IMR-90 (cell line): ENCODE data around the gene CPXM2. TPM values are rescaled to one million over a fixed set of nuclear protein-coding genes. Genes with fewer than 3 reads are reported as not detected.

ENCODE experiments used
- ATAC-seq: fragments of 200-7000 bp; cut with Tn5 transposase; 2 replicates; pipeline ENCODE4 v1.9.1; 2020; ENCODE audit warnings: low read depth, mild to moderate bottlenecking, moderate library complexity
- BruUV-seq: library from RNA; stranded (reverse); fragments of 400-500 nt; replicated peaks from 2 replicates; lab custom pipeline; 2021; lab: Mats Ljungman, UMichigan
- CTCF ChIA-PET: fragments of 300-600 bp; formaldehyde crosslinking; extraction: SDS; loops from one replicate; lab custom pipeline; 2021; ENCODE audit warnings: antibody characterized with exemption; lab: Yijun Ruan, JAX
- POLR2A ChIA-PET: fragments of 300-600 bp; sonication (Branson Sonifier 250); formaldehyde crosslinking; loops from one replicate; lab custom pipeline; 2022; ENCODE audit warnings: antibody characterized with exemption; ENCODE audit not compliant: unreplicated experiment; lab: Charles Lee
- DNase-seq: peaks from one replicate; pipeline ENCODE4 v3.0.0; 2013
- H2AFZ ChIP-seq: replicated peaks from 2 replicates; pipeline ENCODE3; 2013; ENCODE audit warnings: low read length, mild to moderate bottlenecking; ENCODE audit not compliant: poor library complexity
- H2AK5ac ChIP-seq: 2 replicates; pipeline ENCODE4 v1.6.1; 2013; ENCODE audit warnings: low read depth, low read length, inconsistent platforms
- H2AK9ac ChIP-seq: replicated peaks from 2 replicates; pipeline ENCODE3; 2013; ENCODE audit warnings: mild to moderate bottlenecking, low read depth, low read length, moderate library complexity; ENCODE audit not compliant: poor library complexity
- H2BK120ac ChIP-seq: 2 replicates; pipeline ENCODE4 v1.6.1; 2013; ENCODE audit warnings: low read depth, low read length, inconsistent platforms
- H2BK15ac ChIP-seq: 3 replicates; pipeline ENCODE4 v1.6.1; 2013; ENCODE audit warnings: low read depth, low read length, inconsistent platforms
- H2BK20ac ChIP-seq: 2 replicates; pipeline ENCODE4 v1.6.1; 2013; ENCODE audit warnings: low read depth, mild to moderate bottlenecking, inconsistent platforms, low read length, moderate library complexity
- H2BK5ac ChIP-seq: 2 replicates; pipeline ENCODE4 v1.6.1; 2013; ENCODE audit warnings: mild to moderate bottlenecking, low read depth, low read length, inconsistent platforms; ENCODE audit not compliant: poor library complexity, severe bottlenecking
- H3K14ac ChIP-seq: replicated peaks from 2 replicates; pipeline ENCODE4 v1.6.1; 2013; ENCODE audit warnings: low read depth, low read length, inconsistent platforms
- H3K18ac ChIP-seq: 2 replicates; pipeline ENCODE4 v1.6.1; 2013; ENCODE audit warnings: low read depth, low read length, control low read depth
- H3K23ac ChIP-seq: 2 replicates; pipeline ENCODE4 v1.6.1; 2013; ENCODE audit warnings: low read depth, low read length, inconsistent platforms
- H3K27ac ChIP-seq: 2 replicates; pipeline ENCODE4 v1.5.1; 2013; ENCODE audit warnings: mild to moderate bottlenecking, control low read depth, low read length; ENCODE audit not compliant: insufficient read depth
- H3K27me3 ChIP-seq: 2 replicates; pipeline ENCODE4 v1.6.1; 2013; ENCODE audit warnings: low read length; ENCODE audit not compliant: control insufficient read depth, insufficient read depth
- H3K36me3 ChIP-seq: 2 replicates; pipeline ENCODE4 v1.6.1; 2013; ENCODE audit warnings: low read length, mixed read lengths; ENCODE audit not compliant: control insufficient read depth, insufficient read depth
- H3K4ac ChIP-seq: 2 replicates; pipeline ENCODE4 v1.6.1; 2013; ENCODE audit warnings: low read depth, low read length, inconsistent platforms
- H3K4me1 ChIP-seq: 2 replicates; pipeline ENCODE4 v1.6.1; 2013; ENCODE audit warnings: low read length, mixed read lengths; ENCODE audit not compliant: control insufficient read depth, insufficient read depth
- H3K4me2 ChIP-seq: 2 replicates; pipeline ENCODE4 v1.6.1; 2013; ENCODE audit warnings: low read depth, mild to moderate bottlenecking, control low read depth, low read length, moderate library complexity
- H3K4me3 ChIP-seq: 2 replicates; pipeline ENCODE4 v1.5.1; 2013; ENCODE audit warnings: low read depth, mild to moderate bottlenecking, control low read depth, low read length, moderate library complexity; ENCODE audit not compliant: insufficient read depth
- H3K56ac ChIP-seq: 2 replicates; pipeline ENCODE4 v1.6.1; 2013; ENCODE audit warnings: low read length, inconsistent platforms; ENCODE audit not compliant: insufficient read depth; ENCODE audit errors: extremely low read depth
- H3K79me1 ChIP-seq, 2 experiments: 2 replicates each; pipeline ENCODE4 v1.6.1; 2013; ENCODE audit warnings: low read length in 2 of 2, inconsistent platforms in 1 of 2, low read depth in 1 of 2
- H3K9ac ChIP-seq: 2 replicates; pipeline ENCODE4 v1.6.1; 2013; ENCODE audit warnings: low read depth, low read length, control low read depth
- H3K9me1 ChIP-seq: 2 replicates; pipeline ENCODE4 v1.6.1; 2013; ENCODE audit warnings: low read length, inconsistent platforms; ENCODE audit not compliant: insufficient read depth
- H3K9me3 ChIP-seq: 2 replicates; pipeline ENCODE4 v1.6.1; 2013; ENCODE audit warnings: low read length; ENCODE audit not compliant: control insufficient read depth, insufficient read depth
- H4K20me1 ChIP-seq: 2 replicates; pipeline ENCODE4 v1.6.1; 2013; ENCODE audit warnings: low read length, inconsistent platforms; ENCODE audit not compliant: insufficient read depth
- H4K5ac ChIP-seq: 2 replicates; pipeline ENCODE4 v1.6.1; 2013; ENCODE audit warnings: mild to moderate bottlenecking, low read depth, low read length, control low read depth
- H4K8ac ChIP-seq, 2 experiments: 2 replicates each; pipeline ENCODE4 v1.6.1; 2013; ENCODE audit warnings: low read depth in 2 of 2, low read length in 2 of 2, control low read depth in 1 of 2, inconsistent platforms in 1 of 2
- H4K91ac ChIP-seq: 2 replicates; pipeline ENCODE4 v1.6.1; 2013; ENCODE audit warnings: low read depth, low read length, inconsistent platforms; ENCODE audit not compliant: insufficient read depth
- BHLHE40 ChIP-seq: fragments of 150-350 bp; IDR thresholded peaks from 2 replicates; pipeline ENCODE4 v1.6.1; 2016; ENCODE audit warnings: mild to moderate bottlenecking, low read depth, low read length
- CEBPB ChIP-seq: IDR thresholded peaks from 2 replicates; pipeline ENCODE4 v1.6.1; 2012; ENCODE audit warnings: low read depth, low read length, improper control_type of control experiment
- ELK1 ChIP-seq: fragments of 150-350 bp; IDR thresholded peaks from 2 replicates; pipeline ENCODE4 v1.6.1; 2016; ENCODE audit warnings: low read depth, mild to moderate bottlenecking, low read length, moderate library complexity, borderline replicate concordance
- MXI1 ChIP-seq: IDR thresholded peaks from 2 replicates; pipeline ENCODE4 v1.6.1; 2012; ENCODE audit warnings: low read depth, mild to moderate bottlenecking, low read length, moderate library complexity, borderline replicate concordance
- NFE2L2 ChIP-seq: fragments of 150-350 bp; IDR thresholded peaks from 2 replicates; pipeline ENCODE4 v1.6.1; 2016; ENCODE audit warnings: low read depth, mild to moderate bottlenecking, low read length
- RAD21 ChIP-seq: IDR thresholded peaks from 2 replicates; pipeline ENCODE4 v1.6.1; 2012; ENCODE audit warnings: low read length, improper control_type of control experiment
- RCOR1 ChIP-seq: IDR thresholded peaks from 2 replicates; pipeline ENCODE4 v1.6.1; 2012; ENCODE audit warnings: mild to moderate bottlenecking, low read length, improper control_type of control experiment; ENCODE audit not compliant: insufficient replicate concordance
- SMC3 ChIP-seq: fragments of 150-350 bp; IDR thresholded peaks from 2 replicates; pipeline ENCODE4 v1.6.1; 2016; ENCODE audit warnings: low read depth, mild to moderate bottlenecking, antibody characterized with exemption, low read length, moderate library complexity
- USF2 ChIP-seq: fragments of 150-350 bp; IDR thresholded peaks from 2 replicates; pipeline ENCODE4 v1.6.1; 2017; ENCODE audit warnings: mild to moderate bottlenecking, antibody characterized with exemption, low read length, low read depth
- WGBS, 2 experiments: methylation state at CpG; one replicate each; pipeline versions ENCODE4 v1.1.5 to v1.1.7; 2013; ENCODE audit warnings: missing lambda C conversion rate in 2 of 2; ENCODE audit not compliant: insufficient read length in 1 of 2; ENCODE audit errors: extremely low coverage in 2 of 2; 5-methylcytosine and 5-hydroxymethylcytosine counted together
- dilution Hi-C: fragments of 300-500 bp; cut with HindIII; formaldehyde crosslinking; loops from one replicate; pipeline ENCODE4 v1.14.3; 2018; ENCODE audit warnings: low sequenced_read_pairs; ENCODE audit not compliant: unreplicated experiment
- in situ Hi-C: fragments of 300-500 bp; cut with MboI; formaldehyde crosslinking; loops from 3 replicates; pipeline ENCODE4 v1.14.3; 2019; ENCODE audit warnings: low sequenced_read_pairs, inconsistent platforms, mixed read lengths
- intact Hi-C: fragments of 100-400 bp; cut with micrococcal nuclease; formaldehyde crosslinking; loops from 2 replicates; pipeline ENCODE4 v1.10.0; 2022
- polyA plus RNA-seq, 3 experiments: library from polyadenylated mRNA; depleted of rRNA; stranded (reverse); fragments of >200 nt; gene quantifications; 2 replicates each; pipeline ENCODE4 v1.2.3, GENCODE V29; 2012; ENCODE audit warnings: low replicate concordance in 1 of 3
- total RNA-seq: library from RNA; depleted of rRNA; stranded (reverse); fragments of >200 nt; gene quantifications from 2 replicates; pipeline ENCODE4 v1.2.3, GENCODE V29; 2012

CPXM2 gene
- total and polyA plus RNA-seq, 2 of the 4 experiments (the other 2 are of a cell fraction) = not detected

GRCh38 chr10:123890756-123891143 is 857 bp downstream of the CPXM2 start:
- DNase-seq = no peak
- no peak overlapping the region for H4K91ac ChIP-seq
- H3K4me2 ChIP-seq = no peak overlapping the region
- H2AFZ ChIP-seq = no peak overlapping the region
- dilution Hi-C loops = no loop called here
- no peak overlapping the region for H3K56ac ChIP-seq
- no peak for ATAC-seq
- POLR2A ChIA-PET = no interaction called here
- H4K8ac ChIP-seq = no peak overlapping the region
- in situ Hi-C loops = no loop called here
- no TSS peak for BruUV-seq
- H2BK120ac ChIP-seq = no peak overlapping the region
- no peak overlapping the region for H2BK15ac ChIP-seq
- H4K20me1 ChIP-seq = no peaks in the 10 kb centered on the region
- H3K27ac ChIP-seq = no peak overlapping the region
- H2AK9ac ChIP-seq = no peak overlapping the region
- no CpG with 5 or more reads among the region's 6 CpGs for WGBS, 2 experiments
- no peak overlapping the region for H3K14ac ChIP-seq
- no peaks in the 10 kb centered on the region for H3K79me1 ChIP-seq
- no peak overlapping the region for H2AK5ac ChIP-seq
- H3K9me3 ChIP-seq = peaks cover 28% of the 10 kb centered on the region
- TF ChIP-seq RAD21 (no peak), SMC3 (no peak), CEBPB (no peak), NFE2L2 (no peak), USF2 (no peak), MXI1 (no peak), RCOR1 (no peak), ELK1 (no peak), BHLHE40 (no peak)
- CTCF ChIA-PET = no interaction called here
- H3K4ac ChIP-seq = no peak overlapping the region
- H3K23ac ChIP-seq = no peak overlapping the region
- no peak overlapping the region for H3K4me3 ChIP-seq
- no peak overlapping the region for H2BK5ac ChIP-seq
- no peak overlapping the region for H4K5ac ChIP-seq
- H3K9ac ChIP-seq = no peak overlapping the region
- H3K18ac ChIP-seq = no peak overlapping the region
- H3K27me3 ChIP-seq = no peaks in the 10 kb centered on the region
- no peak overlapping the region for H2BK20ac ChIP-seq
- intact Hi-C loops = no loop called here
- H3K36me3 ChIP-seq = no peaks in the 10 kb centered on the region
- no peaks in the 10 kb centered on the region for H3K9me1 ChIP-seq
- H3K4me1 ChIP-seq = no peaks in the 10 kb centered on the region
